H9 (cell line): ENCODE measurements around the gene AP4M1. TPM values are rescaled to one million over a fixed set of nuclear protein-coding genes. Genes with fewer than 3 reads are reported as not detected.
A peak's percentile ranks its signal among the peaks of the same experiment; 100 is the strongest.

Experiments
- DNase-seq: peaks from one replicate; pipeline ENCODE4 v3.0.0-alpha.2; 2017
- H2AFZ ChIP-seq: one replicate; pipeline ENCODE4 v1.6.1; 2013; ENCODE audit warnings: mild to moderate bottlenecking, low read length, control low read depth, moderate library complexity
- H2AK5ac ChIP-seq: 2 replicates; pipeline ENCODE4 v1.6.1; 2013; ENCODE audit warnings: low read length, control low read depth, mixed read lengths; ENCODE audit not compliant: insufficient read length
- H2BK120ac ChIP-seq: one replicate; pipeline ENCODE4 v1.6.1; 2013; ENCODE audit warnings: low read depth, mild to moderate bottlenecking, low read length, control low read depth, inconsistent platforms; ENCODE audit not compliant: poor library complexity, severe bottlenecking
- H2BK12ac ChIP-seq: 2 replicates; pipeline ENCODE4 v1.6.1; 2013; ENCODE audit warnings: low read length, control low read depth, mixed read lengths, low read depth; ENCODE audit not compliant: insufficient read length
- H2BK15ac ChIP-seq: 2 replicates; pipeline ENCODE4 v1.6.1; 2013; ENCODE audit warnings: low read depth, low read length, control low read depth
- H2BK20ac ChIP-seq: one replicate; pipeline ENCODE4 v1.6.1; 2013; ENCODE audit warnings: low read depth, mild to moderate bottlenecking, low read length, control low read depth, inconsistent platforms; ENCODE audit not compliant: poor library complexity, severe bottlenecking
- H2BK5ac ChIP-seq: 2 replicates; pipeline ENCODE4 v1.6.1; 2013; ENCODE audit warnings: low read length, control low read depth, mixed read lengths; ENCODE audit not compliant: insufficient read length
- H3K14ac ChIP-seq: 2 replicates; pipeline ENCODE4 v1.6.1; 2013; ENCODE audit warnings: low read length, control low read depth; ENCODE audit not compliant: insufficient read depth
- H3K18ac ChIP-seq: 2 replicates; pipeline ENCODE4 v1.6.1; 2013; ENCODE audit warnings: low read depth, mild to moderate bottlenecking, mixed read lengths, low read length, control low read depth; ENCODE audit not compliant: insufficient read length
- H3K23ac ChIP-seq: 2 replicates; pipeline ENCODE4 v1.6.1; 2013; ENCODE audit warnings: low read length, control low read depth, mixed read lengths, low read depth; ENCODE audit not compliant: insufficient read length
- H3K23me2 ChIP-seq: 2 replicates; pipeline ENCODE4 v1.6.1; 2013; ENCODE audit warnings: low read depth, mild to moderate bottlenecking, mixed read lengths, low read length, control low read depth; ENCODE audit not compliant: insufficient read length, poor library complexity, severe bottlenecking
- H3K27ac ChIP-seq: 2 replicates; pipeline ENCODE4 v1.5.1; 2013; ENCODE audit warnings: low read length, control low read depth, mixed read lengths, low read depth; ENCODE audit not compliant: insufficient read length
- H3K27me3 ChIP-seq: 2 replicates; pipeline ENCODE4 v1.6.1; 2013; ENCODE audit warnings: low read length, control low read depth, inconsistent platforms; ENCODE audit not compliant: insufficient read depth
- H3K4ac ChIP-seq: 2 replicates; pipeline ENCODE4 v1.6.1; 2013; ENCODE audit warnings: low read depth, mild to moderate bottlenecking, control low read depth, inconsistent platforms, low read length, moderate library complexity
- H3K4me1 ChIP-seq: 2 replicates; pipeline ENCODE4 v1.6.1; 2013; ENCODE audit warnings: low read length, control low read depth, inconsistent platforms; ENCODE audit not compliant: insufficient read depth
- H3K4me2 ChIP-seq: 2 replicates; pipeline ENCODE4 v1.6.1; 2013; ENCODE audit warnings: low read length, control low read depth, mixed read lengths; ENCODE audit not compliant: insufficient read length, insufficient read depth
- H3K56ac ChIP-seq: 2 replicates; pipeline ENCODE4 v1.6.1; 2013; ENCODE audit warnings: low read depth, mild to moderate bottlenecking, mixed read lengths, low read length, control low read depth; ENCODE audit not compliant: insufficient read length
- H3K79me1 ChIP-seq: 2 replicates; pipeline ENCODE4 v1.6.1; 2013; ENCODE audit warnings: low read depth, mild to moderate bottlenecking, moderate library complexity, low read length, control low read depth, inconsistent platforms; ENCODE audit not compliant: insufficient read depth, poor library complexity, severe bottlenecking
- H3K79me2 ChIP-seq: 2 replicates; pipeline ENCODE4 v1.6.1; 2013; ENCODE audit warnings: low read length, control low read depth, inconsistent platforms; ENCODE audit not compliant: insufficient read depth
- H3K9ac ChIP-seq: 2 replicates; pipeline ENCODE4 v1.6.1; 2013; ENCODE audit warnings: low read length, control low read depth, mixed read lengths; ENCODE audit not compliant: insufficient read length; ENCODE audit errors: extremely low read depth
- H3K9me3 ChIP-seq: one replicate; pipeline ENCODE4 v1.6.1; 2013; ENCODE audit warnings: low read depth, low read length, inconsistent platforms; ENCODE audit not compliant: control insufficient read depth
- H3T11ph ChIP-seq: one replicate; pipeline ENCODE4 v1.6.1; 2013; ENCODE audit warnings: mild to moderate bottlenecking, low read length, control low read depth, inconsistent platforms
- H4K20me1 ChIP-seq: one replicate; pipeline ENCODE4 v1.6.1; 2013; ENCODE audit not compliant: control insufficient read depth, insufficient read length, insufficient read depth
- H4K5ac ChIP-seq: 2 replicates; pipeline ENCODE4 v1.6.1; 2013; ENCODE audit warnings: low read depth, mild to moderate bottlenecking, mixed read lengths, low read length, control low read depth; ENCODE audit not compliant: insufficient read length
- H4K8ac ChIP-seq: replicated peaks from 2 replicates; pipeline ENCODE4 v1.6.1; 2013; ENCODE audit warnings: low read length, control low read depth, mixed read lengths, low read depth; ENCODE audit not compliant: insufficient read length
- H4K91ac ChIP-seq: 2 replicates; pipeline ENCODE4 v1.6.1; 2013; ENCODE audit warnings: low read depth, mild to moderate bottlenecking, moderate library complexity, mixed read lengths, low read length, control low read depth; ENCODE audit not compliant: insufficient read length
- H3K27ac Mint-ChIP-seq, 3 experiments: 2 replicates in 2 of 3; 3 replicates in 1 of 3; pipeline ENCODE4 v1.8.0; 2020 to 2021; ENCODE audit warnings: mixed read lengths in 3 of 3, mild to moderate bottlenecking in 1 of 3, moderate library complexity in 1 of 3
- H3K27me3 Mint-ChIP-seq: 2 replicates; pipeline ENCODE4 v1.8.0; 2021; ENCODE audit warnings: low read depth, mild to moderate bottlenecking, moderate library complexity, mixed read lengths
- H3K36me3 Mint-ChIP-seq, 3 experiments: 2 replicates in 2 of 3; 3 replicates in 1 of 3; pipeline ENCODE4 v1.8.0; 2020 to 2021; ENCODE audit warnings: low read depth in 3 of 3, mixed read lengths in 3 of 3; ENCODE audit not compliant: insufficient read depth in 1 of 3
- H3K4me1 Mint-ChIP-seq, 2 experiments: 2 replicates each; pipeline ENCODE4 v1.8.0; 2020; ENCODE audit warnings: mixed read lengths in 2 of 2
- H3K4me3 Mint-ChIP-seq, 2 experiments: 2 replicates in 1 of 2; 3 replicates in 1 of 2; pipeline ENCODE4 v1.8.0; 2020 to 2021; ENCODE audit warnings: mild to moderate bottlenecking in 2 of 2, mixed read lengths in 2 of 2, moderate library complexity in 1 of 2
- H3K9me3 Mint-ChIP-seq, 2 experiments: 2 replicates in 1 of 2; 3 replicates in 1 of 2; pipeline ENCODE4 v1.8.0; 2020; ENCODE audit warnings: mild to moderate bottlenecking in 2 of 2, mixed read lengths in 2 of 2, moderate library complexity in 1 of 2
- WGBS: extraction: QIAGEN DNeasy Blood & Tissue Kit; methylation state at CpG from one replicate; pipeline ENCODE4 v1.1.7; 2013; ENCODE audit warnings: missing lambda C conversion rate, low lambda C conversion rate, mixed read lengths; ENCODE audit not compliant: insufficient read length; ENCODE audit errors: extremely low coverage; 5-methylcytosine and 5-hydroxymethylcytosine counted together
- total RNA-seq: library from RNA; stranded (reverse); gene quantifications from 2 replicates; pipeline ENCODE4 v1.2.1, GENCODE V29; 2021
- TF ChIP-seq, protein P1 (sequence below): fragments of 200-600 bp; sonication (generic); conservative IDR thresholded peaks from 3 replicates; pipeline ENCODE4 v1.8.0; 2021; ENCODE audit warnings: antibody characterized with exemption, mild to moderate bottlenecking

The AP4M1 gene
- total RNA-seq, 1 experiment from 2014 or later = 18.8 TPM

DNA sequence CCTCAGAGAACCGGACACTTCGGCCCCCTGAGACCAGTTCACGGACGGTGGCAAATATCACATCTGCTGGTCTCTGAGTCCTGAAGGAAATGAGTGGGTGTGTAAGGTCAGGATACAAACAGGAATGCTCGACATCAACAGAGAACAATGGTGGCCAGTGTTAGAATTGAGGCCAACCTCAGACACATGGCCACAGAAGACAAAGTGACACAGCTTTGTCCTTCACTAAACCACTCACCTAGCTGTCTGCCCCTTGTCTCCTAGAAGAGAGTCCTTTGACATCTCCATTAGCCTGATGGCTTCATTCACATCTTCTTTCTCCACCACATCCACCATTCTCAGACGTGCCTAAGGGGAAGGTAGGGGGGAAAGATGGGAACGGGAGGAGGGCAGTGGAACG, 8.4 kb upstream of the AP4M1 start:
- H3K56ac ChIP-seq = no peak overlapping the region
- Mint-ChIP-seq H3K4me1 (peaks cover 6 to 17% of the 10 kb centered on the region in 2 experiments), H3K36me3 (peaks cover 77 to 84% (median 83%) of the 10 kb centered on the region in 3 experiments), H3K27me3 (peaks cover 5% of the 10 kb centered on the region), H3K4me3 (peak overlapping the region in 1 of 2 experiments; percentile 46; a peak in 1 of 5 replicates), H3K27ac (peak overlapping the region; percentile 18 to 86 (median 70); a peak in 4 of 7 replicates), H3K9me3 (no peaks in the 10 kb centered on the region; a peak in 1 of 5 replicates)
- H3K14ac ChIP-seq = no peak overlapping the region
- no peaks in the 10 kb centered on the region for H3K27me3 ChIP-seq
- TF ChIP-seq, protein P1, sequence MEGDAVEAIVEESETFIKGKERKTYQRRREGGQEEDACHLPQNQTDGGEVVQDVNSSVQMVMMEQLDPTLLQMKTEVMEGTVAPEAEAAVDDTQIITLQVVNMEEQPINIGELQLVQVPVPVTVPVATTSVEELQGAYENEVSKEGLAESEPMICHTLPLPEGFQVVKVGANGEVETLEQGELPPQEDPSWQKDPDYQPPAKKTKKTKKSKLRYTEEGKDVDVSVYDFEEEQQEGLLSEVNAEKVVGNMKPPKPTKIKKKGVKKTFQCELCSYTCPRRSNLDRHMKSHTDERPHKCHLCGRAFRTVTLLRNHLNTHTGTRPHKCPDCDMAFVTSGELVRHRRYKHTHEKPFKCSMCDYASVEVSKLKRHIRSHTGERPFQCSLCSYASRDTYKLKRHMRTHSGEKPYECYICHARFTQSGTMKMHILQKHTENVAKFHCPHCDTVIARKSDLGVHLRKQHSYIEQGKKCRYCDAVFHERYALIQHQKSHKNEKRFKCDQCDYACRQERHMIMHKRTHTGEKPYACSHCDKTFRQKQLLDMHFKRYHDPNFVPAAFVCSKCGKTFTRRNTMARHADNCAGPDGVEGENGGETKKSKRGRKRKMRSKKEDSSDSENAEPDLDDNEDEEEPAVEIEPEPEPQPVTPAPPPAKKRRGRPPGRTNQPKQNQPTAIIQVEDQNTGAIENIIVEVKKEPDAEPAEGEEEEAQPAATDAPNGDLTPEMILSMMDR = no peak
- WGBS = no CpG with 5 or more reads among the region's 8 CpGs
- no peaks in the 10 kb centered on the region; the same call in 1 of the 2 replicates for H3K79me2 ChIP-seq
- H3T11ph ChIP-seq = no peak overlapping the region
- no peak overlapping the region for H2BK12ac ChIP-seq
- H2AK5ac ChIP-seq = no peak overlapping the region
- no peak overlapping the region for H3K23ac ChIP-seq
- no peak overlapping the region for H2BK5ac ChIP-seq
- H3K4me1 ChIP-seq = no peaks in the 10 kb centered on the region
- H4K5ac ChIP-seq = no peak overlapping the region
- no peak overlapping the region for H3K4ac ChIP-seq
- no peak overlapping the region for H3K9ac ChIP-seq
- no peak overlapping the region for H2BK20ac ChIP-seq
- no peak overlapping the region for H2BK15ac ChIP-seq
- no peaks in the 10 kb centered on the region for H3K9me3 ChIP-seq
- H3K4me2 ChIP-seq = no peak overlapping the region
- H4K8ac ChIP-seq = no peak overlapping the region
- no peak overlapping the region for H4K91ac ChIP-seq
- no peak overlapping the region for H3K27ac ChIP-seq
- no peaks in the 10 kb centered on the region for H3K79me1 ChIP-seq
- no peak overlapping the region for H3K18ac ChIP-seq
- H2AFZ ChIP-seq = no peak overlapping the region
- H2BK120ac ChIP-seq = no peak overlapping the region
- peaks cover 4% of the 10 kb centered on the region for H3K23me2 ChIP-seq
- DNase-seq = no peak
- no peaks in the 10 kb centered on the region for H4K20me1 ChIP-seq
